IPS DF 6.9 (cell line): Measurements from ENCODE around the gene ALK.

Experiments used
- DNase-seq: peaks from one replicate; pipeline ENCODE4 v3.0.0-alpha.2; 2013; ENCODE audit warnings: low read depth, low spot score
- H3K27ac ChIP-seq: one replicate; pipeline ENCODE4 v1.5.1; 2013; ENCODE audit warnings: low read length, control low read depth
- H3K27me3 ChIP-seq: 2 replicates; pipeline ENCODE4 v1.6.1; 2013; ENCODE audit warnings: mild to moderate bottlenecking, low read length; ENCODE audit not compliant: control insufficient read depth, insufficient read depth
- H3K36me3 ChIP-seq: 2 replicates; pipeline ENCODE4 v1.6.1; 2013; ENCODE audit warnings: low read length; ENCODE audit not compliant: control insufficient read depth, insufficient read depth
- H3K4me1 ChIP-seq: 2 replicates; pipeline ENCODE4 v1.6.1; 2013; ENCODE audit warnings: low read length; ENCODE audit not compliant: control insufficient read depth, insufficient read depth
- H3K4me3 ChIP-seq: 2 replicates; pipeline ENCODE4 v1.5.1; 2013; ENCODE audit warnings: mild to moderate bottlenecking, low read length
- H3K9me3 ChIP-seq: 2 replicates; pipeline ENCODE4 v1.6.1; 2013; ENCODE audit warnings: low read length, inconsistent platforms; ENCODE audit not compliant: control insufficient read depth, insufficient read depth
- WGBS: extraction: QIAGEN DNeasy Blood & Tissue Kit; methylation state at CpG from one replicate; pipeline ENCODE4 v1.1.7; 2013; ENCODE audit warnings: mixed read lengths, missing lambda C conversion rate; ENCODE audit not compliant: insufficient read length, insufficient coverage; 5-methylcytosine and 5-hydroxymethylcytosine counted together

The ALK gene

DNA sequence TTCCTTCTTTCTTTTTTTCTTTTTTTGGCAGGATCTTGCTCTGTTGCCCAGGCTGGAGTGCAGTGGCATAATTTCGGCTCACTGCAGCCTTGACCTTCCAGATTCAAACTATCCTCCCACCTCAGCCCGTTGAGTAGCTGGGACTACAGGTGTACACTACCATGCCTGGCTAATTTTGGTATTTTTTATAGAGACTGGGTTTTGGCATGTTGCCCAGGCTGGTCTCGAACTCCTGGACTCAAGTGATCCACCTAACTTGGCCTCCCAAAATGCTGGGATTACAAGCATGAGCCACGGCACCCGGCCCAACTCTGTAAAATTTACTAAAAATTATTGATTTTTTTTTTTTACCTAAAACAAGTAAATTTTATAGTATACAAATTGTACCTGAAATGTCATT is 360.8 kb downstream of the ALK start:
- Histone ChIP-seq H3K4me1 (no peaks in the 10 kb centered on the region), H3K27ac (no peak overlapping the region), H3K27me3 (no peaks in the 10 kb centered on the region), H3K4me3 (no peak overlapping the region), H3K9me3 (no peaks in the 10 kb centered on the region), H3K36me3 (no peaks in the 10 kb centered on the region)
- no peak for DNase-seq
- WGBS = no CpG with 5 or more reads among the region's 5 CpGs

DNA sequence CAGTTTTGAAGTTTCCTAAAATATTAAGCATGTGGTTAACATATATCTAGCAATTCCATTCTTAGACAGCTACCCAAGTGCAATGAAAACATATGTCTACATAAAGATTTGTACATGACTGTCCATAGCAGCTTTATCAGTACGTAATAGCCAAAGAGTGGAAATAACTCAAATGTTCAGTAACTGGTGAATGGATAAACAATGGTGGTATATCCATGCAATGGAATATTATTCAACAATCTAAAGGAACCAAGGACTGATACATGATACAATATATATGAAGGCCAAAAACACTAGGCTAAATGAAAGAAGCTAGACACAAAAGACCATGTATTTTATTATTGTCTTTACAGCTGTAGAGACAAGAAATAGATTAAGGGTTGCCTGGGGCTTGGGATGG is 361.4 kb downstream of the ALK start:
- Histone ChIP-seq H3K9me3 (no peaks in the 10 kb centered on the region), H3K4me3 (no peak overlapping the region), H3K27ac (no peak overlapping the region), H3K27me3 (no peaks in the 10 kb centered on the region), H3K36me3 (no peaks in the 10 kb centered on the region), H3K4me1 (no peaks in the 10 kb centered on the region)
- no peak for DNase-seq
- no CpG with 5 or more reads among the region's 1 CpG for WGBS

DNA sequence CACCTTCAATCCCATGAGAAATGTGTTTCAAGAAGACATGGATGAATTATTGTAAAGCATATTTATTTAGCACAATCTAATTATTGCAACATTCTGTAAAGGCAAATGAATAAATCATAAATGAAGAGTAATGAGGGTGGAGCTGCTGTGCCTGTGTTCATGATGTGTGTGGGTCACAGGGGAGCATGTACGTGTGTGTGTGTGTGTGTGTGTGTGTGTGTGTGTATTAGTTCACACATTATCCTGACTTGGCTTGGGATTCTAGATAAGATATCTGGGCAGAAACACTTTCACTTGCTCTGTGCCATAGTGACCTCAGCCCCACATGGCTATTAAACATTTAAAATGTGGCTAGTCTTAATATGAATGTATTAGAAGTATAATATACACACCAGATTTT is 361.8 kb downstream of the ALK start:
- Histone ChIP-seq H3K9me3 (no peaks in the 10 kb centered on the region), H3K36me3 (no peaks in the 10 kb centered on the region), H3K4me1 (no peaks in the 10 kb centered on the region), H3K4me3 (no peak overlapping the region), H3K27me3 (no peaks in the 10 kb centered on the region), H3K27ac (no peak overlapping the region)
- DNase-seq = no peak
- no CpG with 5 or more reads among the region's 1 CpG for WGBS

DNA sequence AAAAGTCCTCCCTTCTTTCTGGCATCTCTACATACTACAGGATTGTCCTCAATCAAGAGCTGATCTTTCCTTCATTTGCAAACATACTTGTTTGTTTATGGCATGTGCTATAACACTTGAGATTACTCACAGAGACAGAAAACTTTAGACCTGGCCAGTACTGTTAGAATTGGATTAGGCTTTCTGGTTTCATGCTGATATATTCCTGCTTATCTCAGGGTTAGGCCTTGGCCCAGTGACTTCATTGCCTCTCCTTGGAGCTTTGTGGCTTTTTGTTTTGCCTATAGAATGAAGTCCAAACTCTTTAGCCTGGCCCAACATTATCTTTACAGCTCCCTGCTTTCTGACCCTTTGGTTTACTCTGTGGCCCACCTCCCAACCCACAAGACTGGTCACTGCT is 363.3 kb downstream of the ALK start:
- Histone ChIP-seq H3K27me3 (no peaks in the 10 kb centered on the region), H3K36me3 (no peaks in the 10 kb centered on the region), H3K4me3 (no peak overlapping the region), H3K27ac (no peak overlapping the region), H3K9me3 (no peaks in the 10 kb centered on the region), H3K4me1 (no peaks in the 10 kb centered on the region; the same call in 1 of the 2 replicates)
- DNase-seq = no peak

DNA sequence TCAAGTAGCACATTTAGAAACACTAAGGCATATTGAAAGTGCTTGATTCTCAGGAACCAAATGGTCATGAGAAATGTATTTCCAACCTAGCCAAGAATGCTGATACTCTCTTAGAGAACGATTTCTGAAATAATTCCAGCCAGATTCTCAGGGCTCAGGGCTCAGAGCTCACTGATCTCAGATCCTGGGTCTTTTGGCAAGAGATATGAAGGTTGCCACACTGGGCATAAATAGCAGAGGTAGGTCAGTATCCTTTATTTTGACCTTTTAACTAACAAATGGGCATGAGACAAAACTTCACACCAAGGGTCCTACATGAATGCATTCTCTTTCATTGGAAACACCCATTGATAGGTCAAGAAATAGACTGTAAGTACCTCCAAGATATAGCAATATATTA is 364.1 kb downstream of the ALK start:
- no CpG with 5 or more reads among the region's 1 CpG for WGBS
- Histone ChIP-seq H3K9me3 (no peaks in the 10 kb centered on the region), H3K27me3 (no peaks in the 10 kb centered on the region), H3K4me3 (no peak overlapping the region), H3K36me3 (no peaks in the 10 kb centered on the region), H3K4me1 (no peaks in the 10 kb centered on the region; the same call in 1 of the 2 replicates), H3K27ac (no peak overlapping the region)
- no peak for DNase-seq

DNA sequence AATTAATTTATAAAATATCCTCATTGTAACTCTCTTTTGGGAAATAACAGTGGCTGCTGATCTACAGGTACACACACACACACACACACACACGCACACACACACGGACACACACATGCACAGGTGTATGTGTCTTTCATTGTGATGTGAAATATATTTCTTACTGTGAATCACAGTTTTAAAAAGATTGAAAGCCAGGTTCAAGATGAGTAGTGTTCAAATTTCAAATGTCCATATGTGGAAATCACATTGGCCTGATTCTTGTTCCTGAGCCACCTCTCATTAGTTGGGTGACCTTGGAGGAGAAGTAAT is 372.4 kb downstream of the ALK start:
- H3K4me1 ChIP-seq = no peaks in the 10 kb centered on the region; the same call in 1 of the 2 replicates
- no peaks in the 10 kb centered on the region for H3K36me3 ChIP-seq
- no CpG with 5 or more reads among the region's 2 CpGs for WGBS
- DNase-seq = no peak
- no peaks in the 10 kb centered on the region for H3K27me3 ChIP-seq
- no peak overlapping the region for H3K4me3 ChIP-seq
- no peaks in the 10 kb centered on the region for H3K9me3 ChIP-seq
- no peak overlapping the region for H3K27ac ChIP-seq

DNA sequence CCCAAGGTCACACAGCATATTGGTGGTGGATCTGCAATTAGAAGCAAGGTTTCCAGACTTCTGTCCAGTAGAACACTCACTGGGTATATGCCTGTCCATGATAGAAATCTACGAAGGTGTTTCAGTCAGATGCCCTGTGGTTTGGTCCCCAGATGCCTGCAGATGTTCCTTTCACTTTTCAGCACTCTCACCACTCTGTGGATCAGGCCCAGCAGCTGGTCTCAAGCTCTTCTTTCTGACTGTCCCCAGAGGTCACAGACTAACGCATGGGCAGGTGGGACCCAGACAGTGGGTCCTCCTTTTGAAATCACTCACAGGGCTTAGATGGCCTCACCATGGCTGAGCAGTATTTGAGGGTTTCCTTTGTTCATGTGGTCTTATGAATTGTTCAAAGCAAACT is 376.5 kb downstream of the ALK start:
- Histone ChIP-seq H3K36me3 (no peaks in the 10 kb centered on the region), H3K27me3 (no peaks in the 10 kb centered on the region), H3K27ac (no peak overlapping the region), H3K4me1 (no peaks in the 10 kb centered on the region), H3K4me3 (no peak overlapping the region), H3K9me3 (no peaks in the 10 kb centered on the region)
- WGBS = no CpG with 5 or more reads among the region's 2 CpGs
- no peak for DNase-seq

DNA sequence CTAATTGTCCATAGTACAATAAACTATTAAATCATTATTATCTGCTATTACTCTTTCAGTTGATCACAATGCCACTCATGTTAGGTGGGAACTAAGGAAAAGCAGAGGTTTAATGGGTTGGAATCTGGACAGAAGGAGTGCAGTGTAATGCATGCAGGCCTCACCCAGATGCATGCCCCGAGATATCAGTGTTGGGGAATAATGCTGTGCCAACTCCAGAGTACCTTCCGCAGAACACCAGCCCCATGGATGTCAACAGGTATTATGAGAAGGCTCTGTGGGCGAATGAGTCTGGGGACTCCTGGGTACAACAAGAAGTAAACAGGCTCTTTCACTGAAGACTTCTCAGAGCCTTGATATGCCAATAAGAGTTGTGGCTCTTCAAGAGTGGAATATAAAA is 377.4 kb downstream of the ALK start:
- H3K4me1 ChIP-seq = no peaks in the 10 kb centered on the region
- H3K27me3 ChIP-seq = no peaks in the 10 kb centered on the region
- DNase-seq = no peak
- WGBS = no CpG with 5 or more reads among the region's 3 CpGs
- no peak overlapping the region for H3K4me3 ChIP-seq
- no peaks in the 10 kb centered on the region for H3K9me3 ChIP-seq
- H3K27ac ChIP-seq = no peak overlapping the region
- H3K36me3 ChIP-seq = no peaks in the 10 kb centered on the region

DNA sequence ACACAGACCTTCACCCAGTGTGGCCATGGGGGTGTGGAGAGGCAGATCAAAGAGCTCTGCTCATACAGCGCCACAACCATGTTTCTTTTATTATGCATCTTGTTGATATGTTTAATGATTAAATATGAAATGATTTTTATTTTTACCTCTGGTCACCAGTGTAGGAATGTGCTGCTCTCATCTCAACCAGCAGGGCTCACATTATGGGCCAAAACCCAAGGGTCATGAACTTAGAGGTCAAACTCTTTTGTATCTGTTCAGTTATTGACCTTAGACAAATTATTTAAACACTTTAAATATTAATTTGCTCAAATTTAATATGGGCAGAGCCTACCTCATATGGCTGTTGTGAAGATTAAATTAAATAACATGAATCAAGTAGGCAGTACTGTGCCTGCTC is 386.2 kb downstream of the ALK start:
- Histone ChIP-seq H3K4me3 (no peak overlapping the region), H3K27ac (no peak overlapping the region), H3K27me3 (no peaks in the 10 kb centered on the region), H3K4me1 (no peaks in the 10 kb centered on the region), H3K36me3 (no peaks in the 10 kb centered on the region), H3K9me3 (peaks cover 1% of the 10 kb centered on the region; the same call in 1 of the 2 replicates)
- no peak for DNase-seq
- no CpG with 5 or more reads among the region's 1 CpG for WGBS

DNA sequence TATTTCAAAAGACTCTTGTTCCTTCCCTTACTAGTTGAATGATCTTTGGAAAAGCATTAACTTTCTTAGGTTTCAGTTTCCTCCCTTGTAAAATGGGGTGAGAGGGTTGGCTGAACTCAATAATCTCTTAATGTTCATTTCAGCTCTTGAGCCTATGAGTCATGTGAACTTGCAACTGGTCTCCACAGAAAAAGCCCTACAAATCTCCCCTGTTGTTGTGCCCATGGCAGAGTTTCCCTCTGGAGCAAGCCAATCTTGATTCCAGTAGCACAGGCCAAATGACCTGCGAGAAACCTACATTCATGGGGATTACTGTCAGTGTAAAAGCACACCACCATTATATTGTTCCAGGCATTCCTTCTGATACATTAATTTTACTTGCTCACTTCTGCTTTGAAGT is 388.9 kb downstream of the ALK start:
- Histone ChIP-seq H3K4me1 (no peaks in the 10 kb centered on the region), H3K36me3 (no peaks in the 10 kb centered on the region), H3K9me3 (peaks cover 1% of the 10 kb centered on the region; the same call in 1 of the 2 replicates), H3K27ac (no peak overlapping the region), H3K27me3 (no peaks in the 10 kb centered on the region), H3K4me3 (no peak overlapping the region)
- no CpG with 5 or more reads among the region's 1 CpG for WGBS
- DNase-seq = no peak

DNA sequence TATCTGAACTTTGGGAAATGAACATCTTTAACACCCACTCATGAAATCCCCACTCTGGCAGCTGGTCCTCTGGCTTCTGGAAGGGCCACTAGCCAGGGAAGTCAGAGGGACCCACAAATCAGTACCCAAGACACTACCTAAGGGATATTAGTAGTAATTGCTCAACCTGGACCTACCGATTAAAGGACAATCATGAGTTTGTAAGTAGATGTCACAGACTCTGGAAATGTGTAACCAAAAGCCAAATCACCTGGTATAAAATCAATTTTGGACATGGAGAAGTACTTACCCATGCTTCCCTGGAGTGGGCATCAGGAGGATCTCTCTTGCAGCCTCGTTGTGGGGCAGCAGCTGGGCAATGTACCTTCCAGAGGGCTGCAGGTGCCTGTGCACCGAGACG is 389.8 kb downstream of the ALK start:
- no peaks in the 10 kb centered on the region for H3K27me3 ChIP-seq
- H3K27ac ChIP-seq = no peak overlapping the region
- H3K9me3 ChIP-seq = no peaks in the 10 kb centered on the region
- no peaks in the 10 kb centered on the region for H3K4me1 ChIP-seq
- no peak for DNase-seq
- WGBS = no CpG with 5 or more reads among the region's 4 CpGs
- H3K36me3 ChIP-seq = no peaks in the 10 kb centered on the region
- H3K4me3 ChIP-seq = no peak overlapping the region
